K562 (cell line): ENCODE data around the gene MTHFR. TPM values are rescaled to one million over a fixed set of nuclear protein-coding genes. Genes with fewer than 3 reads are reported as not detected.

Source experiments
- CBX2 ChIP-seq: fragments of 200-600 bp; sonication (generic); IDR thresholded peaks from one replicate; pipeline ENCODE4 v1.6.1; 2012; ENCODE audit warnings: mild to moderate bottlenecking, low read length, inconsistent platforms; ENCODE audit not compliant: insufficient read depth, poor library complexity, severe bottlenecking
- FOXP1 ChIP-seq: sonication (generic); formaldehyde crosslinking; IDR thresholded peaks from 2 replicates; pipeline ENCODE4 v1.8.0; 2022; ENCODE audit warnings: mild to moderate bottlenecking, missing genetic modification reagents
- MNT ChIP-seq, 2 experiments: fragments of 450-650 bp; conservative IDR thresholded peaks; 2 replicates each; pipeline ENCODE4 v1.6.1; 2017; ENCODE audit warnings: mild to moderate bottlenecking in 2 of 2, moderate library complexity in 2 of 2
- NFE2L1 ChIP-seq: fragments of 450-650 bp; IDR thresholded peaks from 2 replicates; pipeline ENCODE4 v1.6.1; 2016; ENCODE audit warnings: missing genetic modification characterization, low read depth, mild to moderate bottlenecking, missing compliant biosample characterization, moderate library complexity, borderline replicate concordance
- TAF1 ChIP-seq: IDR thresholded peaks from 2 replicates; pipeline ENCODE4 v1.6.1; 2011; ENCODE audit warnings: mild to moderate bottlenecking, low read length, moderate library complexity; ENCODE audit not compliant: insufficient read depth, control insufficient read depth, severe bottlenecking; ENCODE audit errors: extremely low read depth
- ZBTB11 ChIP-seq, 3 experiments: fragments of 200-800 bp in 1 of 3; fragments of 250-450 bp in 1 of 3; fragments of 450-650 bp in 1 of 3; sonication (Bioruptor Pico) in 1 of 3; sonication (Bioruptor generic) in 1 of 3; formaldehyde crosslinking in 1 of 3; IDR thresholded peaks; 2 replicates each; pipeline versions ENCODE4 v1.6.1 to v1.8.0; 2016 to 2022; ENCODE audit warnings: mild to moderate bottlenecking in 2 of 3, missing genetic modification characterization in 2 of 3, missing compliant biosample characterization in 1 of 3, moderate library complexity in 1 of 3
- ZBTB17 ChIP-seq: fragments of 450-650 bp; formaldehyde crosslinking; IDR thresholded peaks from 2 replicates; pipeline ENCODE4 v1.4.0; 2020; ENCODE audit warnings: mild to moderate bottlenecking
- ZC3H4 ChIP-seq: sonication (generic); formaldehyde crosslinking; IDR thresholded peaks from 2 replicates; pipeline ENCODE4 v1.9.0; 2021; ENCODE audit warnings: missing genetic modification reagents, borderline replicate concordance
- ZC3H8 ChIP-seq: fragments of 450-650 bp; IDR thresholded peaks from 2 replicates; pipeline ENCODE4 v1.6.1; 2017
- ZNF212 ChIP-seq: fragments of 450-650 bp; formaldehyde crosslinking; IDR thresholded peaks from 2 replicates; pipeline ENCODE4 v1.4.0; 2020; ENCODE audit warnings: mild to moderate bottlenecking
- ZNF318 ChIP-seq, 2 experiments: fragments of 450-650 bp; IDR thresholded peaks; 2 replicates each; pipeline ENCODE4 v1.6.1; 2016; ENCODE audit warnings: mild to moderate bottlenecking in 2 of 2, borderline replicate concordance in 1 of 2, low read depth in 1 of 2, moderate library complexity in 1 of 2
- ZNF699 ChIP-seq: fragments of 250-450 bp; sonication (Bioruptor Pico); IDR thresholded peaks from 2 replicates; pipeline ENCODE4 v1.8.0; 2021; ENCODE audit warnings: mild to moderate bottlenecking, moderate library complexity; ENCODE audit not compliant: insufficient replicate concordance
- polyA plus RNA-seq, 8 experiments: library from polyadenylated mRNA; depleted of rRNA in 4 of 8; stranded (reverse) in 5 of 8; unstranded in 3 of 8; fragments of >200 nt; fragmentation: Nextera tagmentation in 2 of 8; fragmentation: Illumina TruSeq in 1 of 8; extraction: Ambion mirVana in 2 of 8; extraction: Trizol in 1 of 8; gene quantifications; 2 replicates each; pipeline versions ENCODE4 v1.2.1 to v1.2.3, GENCODE V29; 2011 to 2014; ENCODE audit warnings: inconsistent platforms in 1 of 8, missing spikeins in 1 of 8
- total RNA-seq, 7 experiments: library from RNA; depleted of rRNA in 6 of 7; stranded (reverse); fragments of >200 nt in 6 of 7; fragmentation: Illumina TruSeq in 2 of 7; extraction: Trizol in 2 of 7; gene quantifications; 2 replicates each; pipeline versions ENCODE4 v1.2.1 to v1.2.3, GENCODE V29; 2011 to 2021; ENCODE audit warnings: low replicate concordance in 1 of 7

MTHFR gene
- total and polyA plus RNA-seq, 9 of the 15 experiments (the other 6 are each of a cell fraction or from before 2014, with no cell fraction given), result 5.0 to 104 (median 62.6) TPM

GRCh38 chr1:11784993-11785769 lies 20.6 kb downstream of the MTHFR start (continued):
- TF ChIP-seq ZBTB11 (CRISPR knock-in tag; IDR thresholded peaks at IDR 0.05) (0 out of 6 replicates have a peak, but pooled peaks of 1 of the 3 experiments have one; percentile 8), FOXP1 (peak; percentile 87), ZNF699 (CRISPR knock-in tag) (no peak), CBX2 (no peak), ZC3H8 (no peak), NFE2L1 (no peak), ZBTB17 (peak; percentile 69), MNT (conservative IDR thresholded peaks at IDR 0.05) (peak in 1 of 2 experiments; percentile 53; a peak in 1 of 4 replicates), TAF1 (peak; percentile 26), ZNF318 (IDR thresholded peaks at IDR 0.05; ENCODE audit: borderline replicate concordance in 1 of 2, low read depth in 1 of 2) (no peak), ZC3H4 (CRISPR knock-in tag) (no peak), ZNF212 (no peak)
